ENCODE results near the gene PRPSAP2. TPM values are rescaled to one million over a fixed set of nuclear protein-coding genes. Genes with fewer than 3 reads are reported as not detected.
A peak's percentile ranks its signal among the peaks of the same experiment; 100 is the strongest.

PRPSAP2 gene
- total RNA-seq, 4 donors from 2014 or later = 18.2 to 65.9 (median 39.2) TPM

DNA sequence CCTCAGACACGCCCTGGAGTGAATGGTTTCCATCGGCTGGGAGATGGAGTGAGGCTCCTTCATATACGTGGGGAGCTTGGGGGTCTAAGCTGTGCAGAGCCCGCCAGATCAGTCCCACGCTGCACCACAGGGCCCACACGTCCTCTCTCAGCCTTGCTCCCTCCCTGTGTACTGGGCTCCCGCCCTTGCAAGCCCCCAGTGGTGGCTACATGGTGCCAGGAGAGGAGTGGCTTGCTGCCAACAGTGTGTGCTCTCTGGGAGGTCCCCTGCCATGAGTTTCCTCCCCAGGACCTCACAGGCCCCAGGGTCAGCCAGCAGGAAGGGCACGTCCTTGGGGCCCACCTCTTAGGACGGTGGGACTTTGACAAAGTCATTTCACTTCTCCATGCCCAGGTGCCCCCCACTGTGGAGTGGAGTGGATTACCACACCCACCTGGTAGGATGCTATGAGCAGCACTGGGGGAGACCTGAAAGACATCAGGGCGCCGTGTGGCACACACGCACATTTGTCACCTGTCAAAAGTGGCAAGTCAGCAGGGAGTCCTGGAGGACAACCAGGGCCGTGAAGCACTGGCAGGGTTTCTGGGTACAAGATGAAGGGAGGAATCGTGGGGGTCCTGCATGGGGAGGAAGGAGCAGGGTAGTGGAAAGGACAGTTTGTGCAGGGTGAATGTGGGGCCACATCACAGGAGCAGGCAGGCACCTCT, 107.8 kb downstream of the PRPSAP2 start:
- Histone ChIP-seq H3K36me3 (no peaks in the 10 kb centered on the region), H3K4me1 (peaks cover 0 to 4% of the 10 kb centered on the region in 2 donors), H3K9me3 (no peaks in the 10 kb centered on the region), H3K27ac (no peak overlapping the region), H3K4me3 (no peak overlapping the region), H3K27me3 (no peaks in the 10 kb centered on the region)
- TF ChIP-seq POLR2A (IDR thresholded peaks at IDR 0.05) = no peak
- TF ChIP-seq, protein P1, sequence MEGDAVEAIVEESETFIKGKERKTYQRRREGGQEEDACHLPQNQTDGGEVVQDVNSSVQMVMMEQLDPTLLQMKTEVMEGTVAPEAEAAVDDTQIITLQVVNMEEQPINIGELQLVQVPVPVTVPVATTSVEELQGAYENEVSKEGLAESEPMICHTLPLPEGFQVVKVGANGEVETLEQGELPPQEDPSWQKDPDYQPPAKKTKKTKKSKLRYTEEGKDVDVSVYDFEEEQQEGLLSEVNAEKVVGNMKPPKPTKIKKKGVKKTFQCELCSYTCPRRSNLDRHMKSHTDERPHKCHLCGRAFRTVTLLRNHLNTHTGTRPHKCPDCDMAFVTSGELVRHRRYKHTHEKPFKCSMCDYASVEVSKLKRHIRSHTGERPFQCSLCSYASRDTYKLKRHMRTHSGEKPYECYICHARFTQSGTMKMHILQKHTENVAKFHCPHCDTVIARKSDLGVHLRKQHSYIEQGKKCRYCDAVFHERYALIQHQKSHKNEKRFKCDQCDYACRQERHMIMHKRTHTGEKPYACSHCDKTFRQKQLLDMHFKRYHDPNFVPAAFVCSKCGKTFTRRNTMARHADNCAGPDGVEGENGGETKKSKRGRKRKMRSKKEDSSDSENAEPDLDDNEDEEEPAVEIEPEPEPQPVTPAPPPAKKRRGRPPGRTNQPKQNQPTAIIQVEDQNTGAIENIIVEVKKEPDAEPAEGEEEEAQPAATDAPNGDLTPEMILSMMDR (IDR thresholded peaks at IDR 0.05) = no peak
- no peak for DNase-seq
- intact Hi-C loops (cut with DNase I; ENCODE audit: low total_unique reads) = no loop called here

DNA sequence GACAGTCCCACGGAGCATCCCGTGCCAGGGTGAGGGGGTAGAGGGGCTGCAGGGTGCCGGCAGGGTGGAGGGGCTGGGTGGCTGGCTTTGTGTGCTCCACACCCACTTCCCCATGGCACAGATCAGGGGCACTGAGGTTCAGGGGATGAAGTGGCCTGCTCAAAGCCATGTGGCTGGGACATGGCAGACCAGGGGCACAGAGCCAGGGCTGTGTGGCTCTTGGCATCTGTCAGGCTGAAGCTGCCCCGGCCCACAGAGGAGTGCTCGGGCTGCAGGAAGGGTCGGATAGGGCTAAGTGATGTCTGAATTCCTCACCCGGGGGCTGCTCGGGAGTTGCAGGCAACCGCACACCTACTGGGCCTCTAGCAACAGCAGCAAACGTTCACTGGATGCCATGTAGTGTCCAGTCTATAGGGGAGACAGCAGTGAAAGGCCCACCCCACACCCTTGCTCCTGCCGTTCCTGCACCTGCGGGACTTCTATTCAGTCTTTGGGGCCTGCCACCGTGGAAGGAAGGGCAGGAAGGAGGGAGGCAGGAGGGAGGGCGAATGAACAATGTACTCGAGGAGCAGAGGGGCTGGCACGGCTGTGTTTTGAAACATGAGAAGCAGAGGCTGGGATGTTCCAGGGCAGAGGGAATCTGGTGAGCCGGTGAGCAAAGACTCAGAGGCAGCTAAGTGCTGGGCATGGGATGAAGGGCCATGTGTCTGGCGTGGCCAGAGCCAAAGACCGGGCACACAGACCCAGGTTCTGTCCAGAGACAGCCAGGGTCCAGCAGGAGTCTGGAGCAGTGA, 109.1 kb downstream of the PRPSAP2 start:
- Histone ChIP-seq H3K27ac (no peak overlapping the region), H3K4me1 (no peaks in the 10 kb centered on the region), H3K9me3 (no peaks in the 10 kb centered on the region), H3K27me3 (no peaks in the 10 kb centered on the region), H3K36me3 (no peaks in the 10 kb centered on the region), H3K4me3 (no peak overlapping the region)
- no peak for TF ChIP-seq POLR2A (IDR thresholded peaks at IDR 0.05)
- TF ChIP-seq, protein P1 (IDR thresholded peaks at IDR 0.05) = no peak
- intact Hi-C loops (cut with DNase I; ENCODE audit: low total_unique reads) = no loop called here
- no peak for DNase-seq

DNA sequence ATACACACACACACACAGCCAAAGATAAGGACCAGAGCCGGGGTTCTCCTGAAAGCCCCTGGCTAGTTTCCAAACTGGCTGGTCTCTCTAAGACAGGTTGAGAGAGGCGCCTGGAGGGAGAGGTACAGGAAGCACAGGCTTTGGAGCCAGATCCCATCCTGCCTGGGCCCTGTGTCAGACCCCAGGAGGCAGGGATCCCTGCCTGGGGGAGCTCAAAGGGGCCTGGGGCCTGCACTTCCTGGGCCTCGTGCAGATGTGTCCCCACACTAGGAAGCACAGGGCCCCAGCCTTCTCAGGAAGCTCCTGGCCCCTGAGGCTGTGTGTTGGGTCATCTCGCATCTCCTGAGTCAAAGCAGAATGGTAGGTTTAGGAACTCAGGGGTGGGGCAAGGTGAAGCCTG, 110.0 kb downstream of the PRPSAP2 start:
- no peak for TF ChIP-seq POLR2A (IDR thresholded peaks at IDR 0.05)
- Histone ChIP-seq H3K27ac (peak overlapping the region in 1 of 2 donors; percentile 12), H3K4me3 (no peak overlapping the region), H3K36me3 (no peaks in the 10 kb centered on the region), H3K4me1 (no peaks in the 10 kb centered on the region), H3K9me3 (no peaks in the 10 kb centered on the region), H3K27me3 (no peaks in the 10 kb centered on the region)
- intact Hi-C loops (cut with DNase I; ENCODE audit: low total_unique reads) = no loop called here
- DNase-seq = no peak

DNA sequence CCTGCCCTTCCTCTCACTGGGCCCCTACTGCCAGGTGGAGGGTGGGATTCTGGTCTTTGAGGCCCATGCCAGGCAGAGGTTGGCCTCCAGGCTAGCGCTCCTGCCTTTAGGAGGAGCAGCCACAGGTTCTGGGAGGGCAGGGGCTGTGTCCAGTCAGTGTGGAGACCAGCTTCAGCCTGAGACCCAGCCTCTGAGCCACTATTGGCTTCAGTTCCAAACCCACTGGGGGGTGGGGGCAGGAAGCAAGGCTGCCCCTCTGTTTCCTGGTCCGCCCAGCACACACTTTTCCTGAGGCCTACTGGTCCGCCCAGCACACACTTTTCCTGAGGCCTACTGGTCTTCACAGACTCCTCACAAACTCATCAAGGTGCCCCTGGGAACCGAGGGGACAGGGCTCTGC, 110.4 kb downstream of the PRPSAP2 start:
- no peaks in the 10 kb centered on the region for H3K4me1 ChIP-seq
- no peak for DNase-seq
- H3K9me3 ChIP-seq = no peaks in the 10 kb centered on the region
- H3K4me3 ChIP-seq = no peak overlapping the region
- intact Hi-C loops (cut with DNase I; ENCODE audit: low total_unique reads) = no loop called here
- H3K27ac ChIP-seq = peak overlapping the region in 1 of 2 donors; percentile 12
- H3K36me3 ChIP-seq = no peaks in the 10 kb centered on the region
- no peak for TF ChIP-seq POLR2A (IDR thresholded peaks at IDR 0.05)
- TF ChIP-seq, protein P1 (IDR thresholded peaks at IDR 0.05) = no peak
- no peaks in the 10 kb centered on the region for H3K27me3 ChIP-seq

DNA sequence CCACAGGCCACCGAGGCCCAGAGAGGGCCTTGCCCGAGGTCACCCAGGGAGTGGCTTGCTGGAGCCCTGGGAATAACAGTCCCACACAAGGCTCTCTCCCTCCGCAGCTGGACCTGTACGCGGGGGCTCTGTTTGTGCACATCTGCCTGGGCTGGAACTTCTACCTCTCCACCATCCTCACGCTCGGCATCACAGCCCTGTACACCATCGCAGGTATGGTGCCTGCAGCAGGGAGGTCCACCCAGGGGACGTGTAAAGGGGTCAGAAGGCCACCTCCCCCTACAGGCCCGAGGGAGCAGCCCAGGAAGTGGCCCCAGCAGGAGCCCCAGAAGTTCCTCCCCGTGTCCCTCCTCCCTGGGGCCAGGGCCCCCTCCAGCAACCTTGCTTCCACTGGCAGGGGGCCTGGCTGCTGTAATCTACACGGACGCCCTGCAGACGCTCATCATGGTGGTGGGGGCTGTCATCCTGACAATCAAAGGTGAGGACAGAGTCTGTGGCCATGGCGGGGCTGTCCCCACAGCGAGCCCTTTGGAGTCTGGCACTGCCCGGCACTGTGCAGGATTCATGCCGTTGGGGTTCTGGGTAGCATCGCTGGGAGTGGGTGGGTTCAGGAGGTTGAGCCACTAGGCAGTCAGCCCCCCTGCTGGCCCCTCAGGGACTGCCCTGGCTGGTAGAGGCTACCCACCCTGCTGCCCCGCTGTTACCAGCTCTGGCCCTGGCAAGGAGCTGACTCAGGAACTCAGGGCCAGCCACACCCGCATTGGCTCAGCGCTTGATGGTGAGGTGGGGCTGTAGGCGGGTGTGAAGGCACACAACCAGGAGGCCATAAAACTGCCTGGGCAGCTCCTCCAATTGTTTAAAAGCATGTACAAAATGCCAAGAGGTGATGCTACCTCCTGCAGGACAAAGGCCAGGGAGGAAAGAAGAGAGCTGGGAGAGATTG, 111.3 kb downstream of the PRPSAP2 start:
- DNase-seq = peak in 1 of 2 donors; percentile 35
- intact Hi-C loops (cut with DNase I; ENCODE audit: low total_unique reads) = no loop called here
- TF ChIP-seq, protein P1 (IDR thresholded peaks at IDR 0.05) = no peak
- TF ChIP-seq POLR2A (IDR thresholded peaks at IDR 0.05) = no peak
- H3K27ac ChIP-seq = peak overlapping the region in 1 of 2 donors; percentile 12
- H3K4me3 ChIP-seq = no peak overlapping the region
- no peaks in the 10 kb centered on the region for H3K4me1 ChIP-seq
- H3K36me3 ChIP-seq = no peaks in the 10 kb centered on the region
- no peaks in the 10 kb centered on the region for H3K9me3 ChIP-seq
- no peaks in the 10 kb centered on the region for H3K27me3 ChIP-seq
